ENCODE measurements around the gene ARID3A.
A peak's percentile ranks its signal among the peaks of the same experiment; 100 is the strongest.

ARID3A gene

DNA sequence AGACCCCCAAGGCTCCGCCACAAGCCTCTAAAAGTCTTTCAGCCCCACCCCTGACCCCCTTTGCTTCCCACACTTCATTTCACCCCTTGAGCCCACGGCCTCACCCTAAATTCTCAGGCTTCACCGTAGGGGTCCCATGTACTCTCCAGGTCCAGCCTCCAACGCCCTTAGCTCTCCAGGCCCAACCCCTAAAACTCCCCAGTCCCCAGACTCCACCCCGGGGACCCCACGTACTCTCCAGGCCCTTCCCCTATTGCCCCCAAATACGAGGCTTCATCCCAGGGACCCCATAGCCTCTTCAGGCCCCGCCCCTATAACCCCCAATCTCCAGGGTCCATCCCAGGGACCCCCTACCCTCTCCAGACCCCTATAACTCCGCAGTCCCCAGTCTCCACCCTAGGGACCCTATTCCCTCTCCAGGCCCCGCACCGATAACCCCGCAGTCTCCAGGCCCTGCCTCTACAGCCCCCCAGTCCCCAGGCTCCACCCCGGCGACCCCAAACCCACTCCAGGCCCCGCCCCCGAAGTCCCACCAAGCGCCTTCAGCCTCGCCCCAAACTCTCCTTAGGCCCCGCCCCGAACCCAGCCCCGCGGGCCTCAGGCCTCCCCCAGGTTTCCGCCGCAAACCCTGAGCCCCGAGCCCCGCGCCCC is 33.5 kb upstream of the ARID3A start:
- no peak for DNase-seq (ENCODE audit: low spot score)

GRCh38 chr19:892894-893689 is 32.7 kb upstream of the ARID3A start, which contains the start of the genes MED16 and RNU6-9:
MED16 (minus strand) TSS chr19:893187; CDS start chr19:891131, 2,056 bp downstream.
RNU6-9 (plus strand) TSS chr19:893484.
- peak; percentile 84 for DNase-seq (ENCODE audit: low spot score)

DNA sequence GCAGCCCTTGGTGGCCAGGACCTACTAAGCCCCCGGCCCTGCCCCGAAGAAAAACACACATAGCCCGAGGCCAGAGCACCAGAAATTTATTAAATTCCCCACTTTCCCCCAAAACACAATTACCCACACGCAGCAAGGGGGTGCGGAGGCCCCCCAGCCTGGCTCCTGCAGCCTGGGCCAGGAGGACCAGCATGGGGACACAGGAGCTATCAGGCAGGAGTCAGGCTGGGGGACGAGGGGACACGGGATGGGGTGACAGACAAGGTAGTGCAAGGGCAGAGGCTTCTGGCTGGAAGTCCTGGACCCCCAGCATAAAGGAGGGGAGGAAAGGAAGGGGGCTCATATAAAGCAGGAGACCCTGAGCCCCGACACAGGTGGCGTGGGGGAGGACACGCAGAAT is 29.4 kb upstream of the ARID3A start:
- no peak for DNase-seq (ENCODE audit: low spot score)

- no peak for DNase-seq (ENCODE audit: low spot score)
Observed at GRCh38 chr19:896999-897398, 28.8 kb upstream of the ARID3A start.

DNA sequence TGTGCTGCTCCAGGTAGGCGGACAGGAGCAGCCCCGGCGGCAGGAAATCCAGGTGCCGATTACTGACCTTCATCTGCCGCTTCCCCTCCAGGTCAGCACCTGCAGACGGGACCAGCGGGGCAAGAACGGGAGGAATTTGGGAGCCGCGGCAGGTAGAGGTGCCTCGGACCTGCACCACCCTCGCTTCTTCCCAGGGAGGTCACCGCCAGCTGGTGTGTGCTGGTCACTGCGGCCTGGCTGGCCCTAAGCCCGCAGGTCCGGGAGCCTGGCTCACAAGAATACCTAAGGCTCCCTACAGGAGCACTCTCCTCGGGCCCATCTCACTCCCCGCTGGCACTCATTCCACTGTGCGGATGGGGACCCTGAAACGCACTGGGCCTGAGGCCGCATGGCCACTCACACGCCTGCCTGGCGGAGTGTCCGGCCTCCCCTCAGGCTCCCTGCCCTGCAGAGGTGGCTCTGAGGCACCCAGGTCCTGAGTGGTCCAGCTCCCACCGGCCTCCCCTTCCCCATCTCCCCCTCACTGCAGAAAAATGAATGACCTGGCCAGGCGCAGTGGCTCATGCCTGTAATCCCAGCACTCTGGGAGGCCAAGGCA is 28.3 kb upstream of the ARID3A start:
- DNase-seq (ENCODE audit: low spot score) = no peak

DNA sequence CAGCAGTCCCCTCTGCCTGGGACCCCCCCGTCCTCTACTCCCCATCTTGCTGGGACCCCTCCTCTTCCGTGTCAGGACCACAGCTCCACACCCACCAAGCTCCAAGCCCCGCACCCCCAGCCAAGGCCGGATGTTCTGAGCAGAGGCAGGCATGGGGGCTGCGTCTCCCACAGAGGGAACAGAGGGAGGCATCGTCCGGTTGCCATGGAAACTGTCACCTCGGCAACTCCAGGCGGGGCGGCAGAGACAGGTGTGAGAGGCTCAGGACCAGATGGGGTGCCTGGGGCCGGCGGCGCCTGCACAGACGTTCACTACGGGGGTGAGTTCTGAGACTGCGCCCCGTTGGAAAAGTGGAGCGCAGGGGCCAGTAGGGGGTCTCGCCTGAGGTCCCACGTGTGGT is 27.2 kb upstream of the ARID3A start:
- no peak for DNase-seq (ENCODE audit: low spot score)

DNA sequence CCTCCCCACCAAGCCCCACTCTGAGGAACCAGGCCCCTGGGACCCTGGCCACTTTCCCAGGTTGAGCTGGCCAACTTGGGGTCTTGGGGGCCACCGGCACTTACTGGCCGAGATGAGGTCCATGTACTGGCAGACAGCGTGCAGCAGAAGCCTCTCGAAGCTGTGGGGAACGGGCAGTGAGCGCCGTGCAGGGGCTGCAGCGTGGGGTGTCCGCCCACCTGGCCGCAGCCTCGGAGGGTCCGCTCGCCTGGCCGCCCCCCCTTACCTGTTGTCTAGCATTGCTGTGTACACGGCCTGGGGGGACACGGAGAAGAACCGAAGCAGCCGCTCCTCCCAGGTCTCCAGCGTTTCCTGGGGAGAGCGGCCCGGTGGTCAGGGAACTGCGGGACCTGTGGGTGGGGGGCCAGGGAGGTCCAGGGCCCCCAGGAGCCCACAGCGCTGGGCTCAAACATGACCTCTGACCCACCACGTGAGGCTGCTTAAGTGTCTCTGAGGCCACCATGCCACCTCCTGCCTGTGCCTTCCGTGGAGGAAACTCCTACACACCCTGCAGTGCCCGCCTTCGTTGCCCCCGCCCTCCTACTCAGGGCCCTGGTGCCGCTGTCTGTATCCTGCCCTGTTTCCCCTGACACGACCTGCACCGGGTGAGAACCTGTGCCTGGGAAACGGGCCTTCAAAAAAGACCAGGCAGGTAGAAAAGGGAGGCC is 26.3 kb upstream of the ARID3A start:
- DNase-seq (ENCODE audit: low spot score) = no peak

DNA sequence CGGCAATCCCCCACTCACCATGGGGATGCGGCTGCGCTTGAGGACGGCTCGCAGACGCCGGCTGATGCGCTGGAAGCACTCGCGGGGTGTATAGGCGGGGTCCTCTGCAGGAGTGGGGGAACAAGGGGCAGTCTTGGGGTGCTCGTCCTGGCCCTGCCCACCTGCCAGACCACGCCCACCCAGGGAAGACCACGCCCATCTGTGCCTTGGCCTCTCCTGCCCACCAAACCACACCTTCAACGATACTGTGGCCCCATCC is 25.9 kb upstream of the ARID3A start:
- no peak for DNase-seq (ENCODE audit: low spot score)

GRCh38 chr19:900302-901111 is 25.3 kb upstream of the ARID3A start:
- peak; percentile 56 for DNase-seq (ENCODE audit: low spot score)

DNA sequence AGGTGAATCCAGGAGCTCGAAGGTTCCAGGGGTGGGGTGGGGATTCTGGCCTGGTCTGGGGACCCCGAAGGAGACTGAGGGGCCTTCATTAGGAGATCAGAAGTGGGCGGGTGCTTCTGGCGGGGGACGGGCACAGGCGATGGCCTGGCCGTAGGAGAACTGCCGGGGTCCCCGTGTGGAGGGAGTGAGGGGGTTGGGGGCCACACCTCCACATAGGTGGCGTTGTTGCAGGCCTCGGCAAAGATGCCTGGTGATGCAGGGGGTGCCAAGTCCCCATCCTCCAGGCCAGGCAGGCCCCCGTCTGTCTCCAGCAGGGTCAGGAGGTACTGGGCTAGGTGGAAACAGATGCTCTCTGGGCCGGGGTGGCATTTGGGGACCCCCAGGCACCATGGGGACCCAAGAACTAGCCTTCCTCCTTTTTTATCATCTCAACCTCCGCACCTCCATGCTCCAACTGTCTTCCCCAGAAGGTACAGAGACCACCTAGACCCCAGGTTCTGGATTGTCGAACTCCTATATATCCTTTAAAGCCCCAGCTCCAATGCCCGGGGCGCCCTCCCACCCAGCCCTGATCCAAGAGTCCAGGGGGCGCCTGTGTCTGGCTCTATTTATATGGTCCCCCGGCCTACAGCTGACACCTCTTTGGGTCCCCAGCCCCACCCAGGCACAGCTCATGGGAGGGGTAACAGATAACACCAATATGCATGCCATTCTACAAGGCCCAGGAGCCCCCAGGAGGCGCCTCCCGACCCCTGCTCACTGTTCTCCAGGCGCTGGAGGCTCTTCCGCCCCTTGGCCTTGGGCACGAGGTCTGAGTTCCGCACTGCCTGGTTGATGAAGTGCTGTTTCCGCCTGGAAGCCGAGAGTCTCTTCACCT is 24.4 kb upstream of the ARID3A start:
- no peak for DNase-seq (ENCODE audit: low spot score)

GRCh38 chr19:902093-902370 is 23.8 kb upstream of the ARID3A start:
- no peak for DNase-seq (ENCODE audit: low spot score)

- DNase-seq (ENCODE audit: low spot score) = no peak
Observed at GRCh38 chr19:902446-903226, 23.2 kb upstream of the ARID3A start.

GRCh38 chr19:903266-903797 is 22.5 kb upstream of the ARID3A start:
- DNase-seq (ENCODE audit: low spot score) = peak; percentile 40

GRCh38 chr19:904545-904944 is 21.3 kb upstream of the ARID3A start:
- no peak for DNase-seq (ENCODE audit: low spot score)

GRCh38 chr19:906480-906879 is 19.4 kb upstream of the ARID3A start:
- no peak for DNase-seq (ENCODE audit: low spot score)

GRCh38 chr19:907183-907853 is 18.5 kb upstream of the ARID3A start:
- DNase-seq (ENCODE audit: low spot score) = no peak

GRCh38 chr19:911197-912033 is 14.4 kb upstream of the ARID3A start:
- no peak for DNase-seq (ENCODE audit: low spot score)

Data from SW480 (cell line).